HG03095 (cell line): ENCODE results near the gene IL17REL.

Source experiments
- ATAC-seq: cut with Tn5 transposase; IDR thresholded peaks from one replicate; pipeline ENCODE4 v1.9.1; 2021; ENCODE audit warnings: moderate library complexity; ENCODE audit not compliant: unreplicated experiment

The IL17REL gene

DNA sequence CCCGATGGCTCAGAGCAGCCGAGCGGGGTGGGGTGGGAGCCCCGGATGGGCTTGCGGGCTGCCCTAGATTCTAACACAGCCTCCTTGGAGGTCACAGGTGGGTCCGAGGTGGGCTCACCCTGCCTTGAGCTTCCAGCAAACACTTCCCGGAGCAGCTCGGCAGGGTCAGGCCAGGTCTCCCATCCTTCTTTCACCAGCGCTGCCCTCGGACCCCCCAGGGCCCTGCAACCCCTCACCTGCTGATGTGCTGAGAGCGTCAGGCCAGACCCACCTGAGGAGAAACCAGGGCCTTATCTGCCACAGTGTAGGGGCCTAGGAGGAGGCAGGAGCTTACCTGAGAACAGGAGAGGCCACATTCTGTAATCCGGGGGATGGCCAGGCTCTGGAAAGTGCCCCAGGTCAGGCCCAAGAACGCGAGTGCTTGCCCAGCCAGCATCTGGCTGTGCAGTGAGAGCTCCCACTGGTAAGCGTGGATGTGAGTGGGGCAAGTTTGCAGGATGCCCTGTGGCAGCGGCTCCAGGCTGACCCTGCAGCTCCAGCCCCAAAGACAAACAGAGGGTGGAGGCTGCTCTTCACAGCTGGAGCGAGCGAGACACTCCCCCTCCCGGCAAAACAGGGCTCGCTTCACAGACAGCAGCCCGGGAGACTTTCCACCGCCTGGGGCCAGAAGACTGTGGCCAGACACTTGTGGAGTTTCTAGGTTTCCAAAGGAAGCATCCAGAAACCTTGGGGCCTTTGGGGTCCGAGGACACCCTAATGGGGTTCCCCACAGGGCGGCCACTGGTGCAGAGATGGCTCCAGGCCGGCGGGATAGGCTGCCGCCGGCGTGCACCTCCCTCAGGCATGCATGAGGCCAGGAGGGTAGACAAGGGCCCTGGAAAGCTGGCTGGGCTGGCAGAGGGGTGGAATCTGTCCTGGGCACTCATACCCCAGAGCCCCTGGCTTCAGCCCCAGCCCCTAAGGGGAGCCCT, at the start of gene IL17REL:
Gene IL17REL, minus strand, starts transcription at position 555 of the 971 bp plus-strand sequence. Its CDS starts 119 bp downstream, at position 436.
- no peak for ATAC-seq

DNA sequence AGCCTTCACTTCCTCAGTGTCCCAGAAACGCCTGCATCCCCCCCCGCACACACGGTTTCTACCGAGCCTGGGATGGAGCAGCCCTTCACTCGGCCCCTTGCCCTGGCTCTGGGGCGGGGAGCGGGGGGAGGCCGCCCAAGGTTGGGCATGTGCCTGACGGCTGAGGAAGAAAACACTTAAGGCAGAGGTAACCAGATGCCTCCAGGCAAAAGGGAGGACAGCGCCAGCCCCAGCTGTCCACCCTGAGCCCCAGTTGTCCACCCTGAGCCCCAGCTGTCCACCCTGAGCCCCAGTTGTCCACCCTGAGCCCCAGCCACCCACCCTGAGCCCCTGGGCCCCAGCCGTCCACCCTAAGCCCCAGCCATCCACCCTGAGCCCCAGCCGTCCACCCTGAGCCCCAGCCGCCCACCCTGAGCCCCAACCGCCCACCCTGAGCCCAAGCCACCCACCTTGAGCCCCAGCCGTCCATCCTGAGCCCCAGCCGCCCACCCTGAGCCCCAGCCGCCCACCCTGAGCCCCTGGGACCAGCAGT, 49.3 kb upstream of the IL17REL start:
- no peak for ATAC-seq

DNA sequence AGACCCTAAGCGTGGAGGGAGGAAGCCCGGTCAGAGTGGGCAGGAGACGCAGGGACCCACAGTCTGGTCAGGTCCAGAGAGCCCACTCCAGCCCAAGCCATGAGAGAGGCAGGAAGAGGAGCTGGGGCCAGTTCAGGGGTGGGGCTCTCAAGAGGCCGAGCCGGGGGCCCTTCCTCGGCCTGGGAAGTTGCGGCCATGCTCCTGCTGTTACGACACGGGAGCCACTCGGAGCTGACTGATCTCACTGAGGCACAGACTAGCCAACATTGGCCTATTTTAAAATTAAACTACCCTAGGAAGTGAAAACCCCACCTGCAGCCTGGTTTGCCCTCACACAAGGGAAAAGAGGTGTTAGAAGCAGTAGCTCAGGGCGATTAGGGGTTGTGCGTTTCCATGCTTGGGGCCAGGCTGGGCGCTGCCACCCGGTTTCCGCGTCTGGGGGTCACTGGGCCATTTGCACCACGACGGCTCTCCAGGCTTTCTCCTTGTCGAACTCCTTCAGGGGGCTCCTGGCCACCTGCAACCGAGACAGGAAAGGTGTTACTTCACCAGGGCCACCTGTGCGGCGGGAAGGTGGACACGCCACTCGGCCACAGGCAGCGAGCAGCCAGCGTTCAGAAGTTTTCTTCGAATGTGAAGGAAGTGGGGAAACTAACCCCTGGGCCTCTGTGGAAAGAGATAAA, 48.7 kb upstream of the IL17REL start:
- no peak for ATAC-seq

DNA sequence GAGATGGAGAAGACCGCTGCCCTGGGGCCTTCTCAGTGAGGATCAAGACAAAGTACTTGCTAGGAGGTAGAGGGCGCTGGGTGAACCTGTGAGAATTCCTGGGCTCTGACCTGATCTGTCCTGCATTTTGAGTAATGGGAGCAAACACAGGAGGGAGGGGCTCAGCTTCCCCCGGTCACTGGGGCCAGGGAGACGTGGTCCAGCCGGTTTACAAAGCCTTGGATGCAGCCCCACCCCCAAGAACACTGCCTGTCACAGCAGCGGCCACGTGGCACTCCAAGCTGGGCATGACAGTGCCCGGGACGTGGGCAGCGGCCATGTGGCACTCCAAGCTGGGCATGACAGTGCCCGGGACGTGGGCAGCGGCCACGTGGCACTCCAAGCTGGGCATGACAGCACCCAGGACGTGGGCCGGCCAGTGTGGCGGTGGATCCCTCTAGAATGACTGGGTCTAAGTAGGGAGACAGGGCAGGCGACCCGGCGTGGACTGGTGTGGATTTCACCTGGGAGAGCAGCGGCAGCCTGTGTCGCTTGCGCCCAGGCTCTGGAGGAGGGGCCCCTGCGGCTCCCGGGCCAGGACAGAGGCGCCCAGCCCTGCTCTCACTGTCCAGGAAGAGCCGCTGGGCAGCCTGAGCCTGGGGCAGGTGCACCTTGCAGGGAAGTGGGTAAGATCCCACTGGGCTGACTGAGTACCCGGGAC, 48.0 kb upstream of the IL17REL start:
- ATAC-seq: no peak

DNA sequence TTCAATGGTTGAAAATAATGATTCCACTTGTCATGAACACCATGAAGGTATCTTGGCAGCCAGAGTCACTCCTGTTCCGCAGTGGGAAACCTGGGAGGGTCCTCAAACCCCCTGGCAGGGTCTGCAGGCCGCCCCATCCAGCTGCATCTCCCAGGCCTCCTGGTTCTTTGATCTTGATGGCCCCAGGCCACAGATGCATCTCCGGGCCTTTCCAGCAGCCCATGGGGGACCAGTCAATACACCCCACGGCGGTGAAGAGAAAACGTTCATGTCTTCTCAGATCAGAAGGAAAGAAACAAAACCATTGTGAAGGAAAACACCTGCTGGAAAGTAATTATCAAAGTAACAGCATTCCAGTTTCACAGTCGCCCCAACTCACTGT, 47.3 kb upstream of the IL17REL start:
- ATAC-seq: no peak

DNA sequence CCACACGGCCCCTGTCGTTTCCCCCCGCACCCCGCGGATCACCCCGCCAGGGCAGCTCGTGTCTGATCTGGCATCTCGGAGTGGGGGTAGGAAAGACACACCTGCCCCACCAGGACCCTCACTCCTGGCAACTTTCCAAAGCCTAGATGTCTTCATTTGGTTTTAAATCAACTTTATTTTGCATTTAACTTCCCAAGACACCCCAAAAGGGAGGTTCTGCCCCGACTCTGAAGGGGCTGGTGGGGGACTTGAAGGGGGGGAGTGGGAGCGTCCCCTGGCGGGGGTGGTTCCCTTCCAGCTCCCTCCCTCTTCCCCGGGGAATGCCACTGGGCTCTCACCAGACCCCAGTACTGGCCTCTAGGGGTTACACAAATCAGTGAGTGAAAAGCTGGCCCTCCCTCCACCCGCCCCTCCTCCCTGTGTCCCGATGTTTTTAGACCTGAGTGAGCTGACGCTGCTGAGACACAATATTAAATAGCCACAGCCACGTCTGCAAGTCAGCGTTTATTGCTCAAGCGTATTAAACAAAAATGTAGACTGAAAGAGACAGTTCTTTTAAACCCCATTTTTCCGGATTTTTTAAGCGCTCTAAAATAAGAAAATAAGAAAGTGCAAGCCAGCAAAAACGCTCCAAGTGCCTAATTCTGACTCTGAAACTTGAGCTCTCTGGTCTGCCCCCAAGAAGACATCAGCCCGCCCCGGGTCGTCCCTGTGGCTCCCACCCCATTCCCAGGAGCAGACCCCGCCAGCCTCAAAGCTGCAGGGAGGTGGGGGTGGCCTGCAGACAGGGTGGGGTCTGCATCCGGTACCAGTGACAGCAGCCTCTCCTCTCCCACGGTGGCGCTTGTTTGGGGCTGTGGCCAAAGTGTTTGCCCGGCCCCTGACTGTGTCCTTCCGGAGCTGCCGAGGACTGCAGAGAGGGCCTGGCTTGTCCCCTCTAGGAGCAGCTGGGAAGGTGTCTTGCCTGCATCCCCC, 46.6 kb upstream of the IL17REL start:
- ATAC-seq: no peak

DNA sequence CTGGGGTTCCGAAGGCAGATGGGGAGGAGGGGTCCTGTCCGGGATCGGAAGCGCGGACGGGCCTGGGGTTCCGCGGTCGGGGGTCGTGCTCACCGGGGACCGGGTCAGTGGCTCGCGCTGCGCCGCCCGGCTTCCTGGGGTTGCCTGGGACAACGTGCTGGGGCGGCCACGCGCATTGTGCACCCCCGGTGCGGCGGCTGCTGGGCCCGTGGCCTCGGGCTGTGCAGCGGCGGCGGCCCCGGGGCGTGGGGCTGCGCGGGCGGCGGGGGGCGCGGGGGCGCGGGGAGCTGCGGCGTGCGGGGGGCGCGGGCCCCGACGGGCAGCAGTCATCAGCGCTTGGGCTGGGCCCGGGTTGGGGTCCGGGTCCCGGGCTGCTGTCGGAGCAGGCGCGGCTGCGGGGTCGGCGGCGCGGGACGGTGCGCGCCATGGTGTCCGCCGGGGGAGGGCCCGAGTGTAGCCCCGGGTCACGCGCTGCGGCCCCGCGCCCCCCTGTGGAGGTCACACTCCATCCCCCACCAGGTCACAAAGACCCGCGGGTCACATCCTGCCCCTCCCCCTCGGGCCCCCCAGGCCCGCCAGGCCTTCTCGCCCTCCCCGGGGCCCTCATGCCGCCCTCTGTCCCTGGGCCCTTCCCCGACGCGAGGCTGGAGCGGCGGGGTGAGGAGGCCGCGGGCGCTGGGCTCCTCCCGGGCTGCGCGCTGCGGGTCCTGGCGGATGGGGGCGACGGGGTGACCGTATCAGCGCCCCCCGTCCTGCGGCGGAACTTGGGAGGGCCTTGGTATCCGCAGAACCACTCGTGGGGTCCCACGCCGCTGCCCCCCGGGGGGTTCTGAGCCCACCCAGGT, 45.7 kb upstream of the IL17REL start, which contains the start of gene TTLL8:
Gene TTLL8, minus strand, starts transcription at position 238 of the 845 bp plus-strand sequence.
- ATAC-seq: no peak

DNA sequence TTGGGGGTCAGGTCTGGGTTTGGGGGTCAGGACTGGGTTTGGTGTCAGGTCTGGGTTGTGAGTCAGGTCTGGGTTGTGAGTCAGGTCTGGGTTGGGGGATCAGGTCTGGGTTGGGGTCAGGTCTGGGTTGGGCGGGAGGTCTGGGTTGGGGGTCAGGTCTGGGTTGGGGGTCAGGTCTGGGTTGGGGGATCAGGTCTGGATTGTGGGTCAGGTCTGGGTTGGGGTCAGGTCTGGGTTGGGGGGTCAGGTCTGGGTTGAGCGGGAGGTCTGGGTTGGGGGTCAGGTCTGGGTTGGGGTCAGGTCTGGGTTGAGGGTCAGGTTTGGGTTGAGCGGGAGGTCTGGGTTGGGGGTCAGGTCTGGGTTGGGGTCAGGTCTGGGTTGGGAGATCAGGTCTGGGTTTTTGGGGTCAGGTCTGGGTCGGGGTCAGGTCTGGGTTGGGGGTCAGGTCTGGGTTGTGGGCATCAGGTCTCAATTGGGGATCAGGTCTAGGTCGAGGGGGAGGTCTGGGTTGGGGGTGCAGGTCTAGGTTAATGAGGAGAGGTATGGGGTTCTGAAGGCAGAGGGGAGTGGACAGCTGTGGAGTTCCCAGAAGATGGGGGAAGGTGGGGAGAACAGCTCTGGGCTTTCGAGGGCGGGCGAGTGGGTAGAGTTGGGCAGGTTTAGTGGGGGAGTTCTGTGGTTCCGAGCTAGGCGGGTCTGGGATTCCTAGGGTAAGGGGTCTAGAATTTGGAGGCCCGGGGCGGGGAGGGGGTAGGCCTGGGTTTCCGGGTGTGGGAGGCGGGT, 44.9 kb upstream of the IL17REL start:
- no peak for ATAC-seq

DNA sequence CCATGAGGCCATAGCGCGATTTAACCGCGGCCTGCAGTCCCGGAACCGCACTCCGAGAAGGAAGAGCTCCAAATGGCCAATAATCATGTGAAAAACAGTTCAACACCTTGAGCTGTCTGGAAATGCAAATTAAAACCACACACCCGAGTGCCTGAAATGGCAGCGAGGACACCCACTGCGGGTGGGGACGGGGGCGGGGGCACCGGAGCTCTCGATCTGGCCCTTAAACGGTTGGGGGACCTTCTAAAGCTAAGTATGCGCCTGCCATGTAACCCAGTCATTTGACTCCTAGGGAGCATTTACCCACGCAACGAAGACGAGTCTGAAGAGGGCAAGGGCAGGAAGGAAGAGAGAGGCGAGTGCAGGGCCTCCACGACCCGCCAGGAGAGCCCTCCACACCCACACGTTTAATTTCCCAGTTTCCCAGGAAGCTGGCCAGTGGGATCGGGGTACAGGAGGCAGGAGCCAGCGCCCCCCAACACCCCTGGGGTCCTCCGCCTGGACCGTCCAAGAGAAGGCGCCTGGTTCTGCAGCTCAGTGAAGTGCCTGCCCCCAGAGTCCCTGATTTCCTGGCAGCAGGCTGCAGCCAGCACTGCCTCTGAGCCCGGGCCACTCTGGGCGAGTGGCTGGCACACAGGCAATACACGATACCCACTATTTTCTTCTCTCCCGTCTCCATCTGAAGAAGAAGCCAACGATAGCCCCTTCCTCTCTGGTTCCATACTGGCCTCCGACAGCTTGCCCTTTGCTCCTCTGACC, 43.8 kb upstream of the IL17REL start:
- ATAC-seq: no peak

DNA sequence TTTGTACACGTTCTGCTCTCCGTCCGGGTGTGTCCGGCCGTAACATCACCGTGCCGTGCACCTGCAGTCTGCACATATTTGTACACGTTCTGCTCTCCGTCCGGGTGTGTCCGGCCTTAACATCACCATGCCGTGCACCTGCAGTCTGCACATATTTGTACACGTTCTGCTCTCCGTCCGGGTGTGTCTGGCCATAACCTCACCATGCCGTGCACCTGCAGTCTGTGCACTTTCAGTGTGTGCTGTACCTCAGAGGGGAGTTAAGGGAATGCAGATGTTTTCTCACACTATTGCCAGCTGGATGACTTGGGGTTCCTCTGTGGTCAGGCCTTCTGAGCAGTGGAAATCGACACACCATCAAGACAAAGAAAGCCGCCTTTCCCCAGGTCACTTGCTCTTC, 41.3 kb upstream of the IL17REL start:
- no peak for ATAC-seq

DNA sequence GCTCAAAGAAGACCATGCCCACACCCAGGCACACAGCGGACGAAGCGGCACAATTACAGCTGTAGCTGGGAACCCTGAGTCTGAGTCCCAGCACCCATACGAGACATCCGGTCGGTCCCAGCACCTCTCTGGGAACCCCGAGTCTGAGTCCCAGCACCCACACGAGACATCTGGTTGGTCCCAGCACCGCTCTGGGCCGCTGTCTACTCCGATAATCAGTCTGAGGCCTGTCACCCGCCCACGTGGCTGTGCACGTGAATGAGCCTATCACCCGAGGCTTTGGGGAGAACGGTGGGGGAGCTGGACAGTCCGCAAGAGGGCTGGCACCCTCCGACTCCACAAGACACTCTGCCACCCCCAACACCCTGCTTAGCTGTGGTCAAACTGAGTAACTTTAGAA, 39.4 kb upstream of the IL17REL start:
- no peak for ATAC-seq

DNA sequence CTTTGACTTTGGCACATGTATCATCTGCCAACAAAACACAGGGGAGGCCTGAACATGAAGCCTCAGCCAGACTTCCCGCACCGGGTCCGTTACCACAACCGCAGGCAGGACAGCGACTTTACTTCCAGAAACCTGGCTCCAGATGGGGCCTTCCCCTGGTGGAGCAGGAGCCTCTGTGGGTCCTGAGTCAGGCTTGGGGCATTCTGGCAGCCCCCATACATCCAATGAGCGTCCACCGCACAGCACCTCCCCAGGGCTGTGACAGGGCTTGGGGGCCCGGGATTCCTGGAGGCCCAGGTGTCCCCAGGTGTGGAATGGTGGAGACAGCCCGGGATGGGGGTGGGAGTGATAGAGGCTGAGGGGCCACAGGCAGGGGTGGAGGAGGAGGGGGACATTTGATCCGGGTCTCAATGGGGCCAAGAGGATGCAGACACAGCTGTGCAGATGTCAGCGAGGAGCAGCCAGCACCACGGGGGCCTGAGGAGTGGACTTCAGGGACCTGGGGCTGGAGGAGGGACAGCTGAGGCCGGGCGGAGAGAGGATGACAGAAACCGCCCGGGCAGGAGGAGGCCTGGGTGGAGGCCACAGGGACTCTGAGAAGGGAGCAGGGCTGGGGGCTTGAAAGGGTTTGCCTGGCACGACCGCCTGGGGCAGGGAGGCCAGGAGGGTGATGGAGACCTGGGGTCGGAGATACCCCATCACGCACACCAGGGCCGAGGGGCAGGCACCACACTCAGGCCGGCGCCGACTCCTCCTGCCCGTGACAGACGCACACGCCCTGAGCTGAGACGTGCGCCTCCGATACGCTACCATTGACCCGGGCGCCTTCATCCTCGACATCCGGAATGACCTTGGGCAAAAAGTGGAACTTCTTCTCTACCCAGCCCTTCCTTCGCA, 37.0 kb upstream of the IL17REL start:
- no peak for ATAC-seq

DNA sequence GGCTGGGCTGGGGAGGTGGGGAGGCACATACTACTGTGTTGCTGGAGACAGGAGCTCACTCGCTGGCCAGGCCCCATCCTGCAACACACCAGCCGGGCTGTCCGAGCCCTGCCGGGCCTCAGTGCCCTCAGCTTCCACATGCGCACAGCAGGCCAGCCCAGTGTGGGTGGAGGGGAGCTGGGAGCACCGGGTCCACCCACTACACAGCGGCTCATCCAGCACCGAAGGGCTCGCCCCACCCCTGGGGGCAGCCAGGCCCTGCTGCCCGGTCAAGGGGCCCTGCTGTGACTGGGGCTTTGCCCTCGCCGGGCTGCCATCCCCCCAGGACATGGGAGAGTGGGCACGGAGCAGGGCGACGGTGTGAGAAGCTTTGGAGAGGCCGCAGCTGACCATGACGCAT, 36.3 kb upstream of the IL17REL start:
- ATAC-seq: no peak

DNA sequence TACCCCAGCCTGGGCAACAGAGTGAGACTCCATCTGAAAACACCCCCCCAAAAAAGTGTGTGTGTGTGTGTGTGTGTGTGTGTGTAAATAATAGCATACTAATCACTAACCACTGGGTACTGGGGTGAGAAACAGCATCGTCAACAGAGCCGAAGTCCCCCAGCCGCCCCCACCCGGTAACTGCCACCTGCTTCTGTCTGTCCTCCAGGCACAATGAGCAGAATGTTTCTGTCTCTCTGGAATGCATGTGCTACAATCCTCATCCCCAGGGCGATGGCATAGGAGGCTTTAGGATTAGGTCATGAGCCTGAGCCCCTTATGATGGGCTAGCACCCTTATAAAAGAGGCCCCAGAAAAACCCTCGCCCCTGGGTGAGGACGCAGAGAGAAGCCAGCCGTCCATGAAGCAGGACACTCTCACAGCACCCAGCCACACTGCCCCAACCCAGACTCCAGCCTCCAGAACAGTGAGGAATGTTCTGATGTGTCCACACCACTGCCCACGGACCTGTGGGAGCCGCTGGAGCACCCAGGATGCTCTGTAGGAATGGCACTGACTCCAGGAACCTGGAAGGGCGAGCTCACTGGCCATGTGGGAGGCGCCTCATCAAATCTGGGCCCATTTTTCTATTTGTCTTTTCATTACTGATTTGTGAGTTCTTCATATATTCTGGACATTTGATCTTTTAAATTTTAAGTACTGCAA, 35.6 kb upstream of the IL17REL start:
- ATAC-seq: no peak

DNA sequence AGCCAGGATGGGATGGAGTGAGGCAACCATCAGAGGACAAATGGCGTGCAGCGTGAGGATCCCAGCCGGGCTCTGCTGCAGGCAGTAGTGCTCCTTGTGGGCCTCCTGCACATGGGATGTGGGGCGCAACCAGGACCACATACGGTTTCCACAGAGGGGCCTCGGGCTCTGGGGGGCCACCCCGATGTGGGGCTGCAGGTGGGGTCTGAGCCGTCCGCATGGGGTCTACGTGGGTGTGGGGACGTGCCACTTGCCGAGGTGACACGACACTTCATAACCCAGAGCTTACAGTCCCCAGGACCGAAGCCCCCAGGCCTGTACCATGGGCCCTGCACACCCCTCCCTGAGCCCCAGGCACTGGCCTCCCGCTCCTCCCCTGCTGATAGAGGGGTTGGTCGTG, 34.8 kb upstream of the IL17REL start:
- no peak for ATAC-seq
